Stimulated activated CD4-positive, alpha-beta T cell treated with anti-CD3 and anti-CD28 coated beads, Interleukin-4, amount 100 ng/mL, for 4 hours (primary cell): ENCODE measurements around the gene EFNA4.
A peak's percentile ranks its signal among the peaks of the same experiment; 100 is the strongest.

Experiments used
- DNase-seq, 2 experiments: peaks; one replicate each; pipeline ENCODE4 v3.0.0-alpha.2; 2020

Gene EFNA4

GRCh38 chr1:155063550-155064110 lies at the start of gene EFNA4:
TSS of gene EFNA4 (plus strand) at chr1:155063740. CDS start at chr1:155063824, 84 bp downstream.
- peak; percentile 77 to 81 for DNase-seq

GRCh38 chr1:155014709-155015508 lies 48.6 kb upstream of the EFNA4 start:
- DNase-seq, result no peak

- DNase-seq, result no peak
These were observed 47.9 kb upstream of the EFNA4 start for GRCh38 chr1:155015527-155016230.

GRCh38 chr1:155016231-155016831 lies 47.2 kb upstream of the EFNA4 start:
- DNase-seq, result no peak

- DNase-seq, result peak; percentile 91 to 96
These were observed 46.2 kb upstream of the EFNA4 start for GRCh38 chr1:155017041-155017945.

GRCh38 chr1:155017946-155018316 lies 45.6 kb upstream of the EFNA4 start:
- DNase-seq, result no peak

GRCh38 chr1:155018617-155019348 lies 44.8 kb upstream of the EFNA4 start:
- DNase-seq, result no peak

GRCh38 chr1:155019377-155020245 lies 43.9 kb upstream of the EFNA4 start:
- no peak for DNase-seq

- no peak for DNase-seq
These were observed 41.2 kb upstream of the EFNA4 start for GRCh38 chr1:155022136-155022926.

- no peak for DNase-seq
These were observed 40.7 kb upstream of the EFNA4 start for GRCh38 chr1:155022927-155023236.

- no peak for DNase-seq
These were observed 39.9 kb upstream of the EFNA4 start for GRCh38 chr1:155023627-155024026.

- no peak for DNase-seq
These were observed 39.2 kb upstream of the EFNA4 start for GRCh38 chr1:155024315-155024714.

- DNase-seq, result no peak
These were observed 37.4 kb upstream of the EFNA4 start for GRCh38 chr1:155026154-155026553.

- DNase-seq, result no peak
These were observed 37.0 kb upstream of the EFNA4 start for GRCh38 chr1:155026588-155026987.

- DNase-seq, result no peak
These were observed 33.9 kb upstream of the EFNA4 start for GRCh38 chr1:155029513-155030242.

GRCh38 chr1:155030243-155030795 lies 33.2 kb upstream of the EFNA4 start:
- DNase-seq, result no peak

- DNase-seq, result no peak
These were observed 32.6 kb upstream of the EFNA4 start for GRCh38 chr1:155030899-155031298.

- DNase-seq, result no peak
These were observed 30.7 kb upstream of the EFNA4 start for GRCh38 chr1:155032886-155033285.

- DNase-seq, result no peak
These were observed 30.0 kb upstream of the EFNA4 start, which contains the start of the genes DCST1 and DCST2 for GRCh38 chr1:155033524-155033923. TSS of gene DCST1 (plus strand) at chr1:155033824. CDS start at chr1:155034037, 213 bp downstream. TSS of gene DCST2 (minus strand) at chr1:155033781. CDS start at chr1:155033701, 80 bp downstream.
